ENCODE results near the gene IFFO2. TPM values are rescaled to one million over a fixed set of nuclear protein-coding genes. Genes with fewer than 3 reads are reported as not detected.

The IFFO2 gene
- total and polyA plus RNA-seq, 2 donors (not counting 3 experiments of a cell fraction or from before 2014, with no cell fraction given) = 31.1 to 31.3 TPM

GRCh38 chr1:18997508-18997907 is 41.0 kb upstream of the IFFO2 start:
- Histone ChIP-seq H4K20me1 (replicated peaks; ENCODE audit: control insufficient read depth, extremely low read depth, insufficient read depth, low read length) (no peaks in the 10 kb centered on the region), H3K36me3 (ENCODE audit: control insufficient read depth in 2 of 2, extremely low read depth in 1 of 2, insufficient read depth in 2 of 2, low read length in 2 of 2) (no peaks in the 10 kb centered on the region), H3K4me3 (replicated peaks in 1 of 3; ENCODE audit: insufficient read depth in 1 of 3, low read depth in 1 of 3, low read length in 3 of 3) (no peak overlapping the region), H3K27me3 (ENCODE audit: control insufficient read depth in 2 of 2, insufficient read depth in 2 of 2, low read length in 2 of 2) (peaks cover 2% of the 10 kb centered on the region in 2 experiments), H3K9ac (replicated peaks; ENCODE audit: extremely low read depth, insufficient read depth, low read length) (no peak overlapping the region), H3K4me1 (ENCODE audit: control insufficient read depth, extremely low read depth, insufficient read depth, low read length) (no peaks in the 10 kb centered on the region), H3K4me2 (ENCODE audit: insufficient read depth, low read length) (no peak overlapping the region), H3K9me3 (replicated peaks; ENCODE audit: control insufficient read depth, insufficient read depth, low read length) (no peaks in the 10 kb centered on the region), H2AFZ (ENCODE audit: low read depth, low read length) (no peak overlapping the region), H3K79me2 (ENCODE audit: control insufficient read depth, insufficient read depth, low read length) (no peaks in the 10 kb centered on the region), H3K27ac (ENCODE audit: insufficient read depth, low read depth, low read length) (no peak overlapping the region), H3K9me1 (replicated peaks; ENCODE audit: control insufficient read depth, extremely low read depth, insufficient read depth, low read length) (no peaks in the 10 kb centered on the region)
- FAIRE-seq (no peak), DNase-seq (ENCODE audit: low read depth, low spot score) (no peak)
- ChIA-PET POLR2A (no interaction called here), CTCF (no interaction called here)
- dilution Hi-C loops (cut with MboI; ENCODE audit: extremely low pct_ligation_motif_present, low sequenced_read_pairs) (no loop called here), intact Hi-C loops (cut with micrococcal nuclease) (no loop called here)
- BruUV-seq (replicated peaks) = no TSS peak
- no peak for TF ChIP-seq POLR2A (IDR thresholded peaks at IDR 0.05; ENCODE audit: low read depth, low read length)
- no peak for TF ChIP-seq POLR2AphosphoS5 (IDR thresholded peaks at IDR 0.05; ENCODE audit: insufficient read depth, low read depth, low read length)
- TF ChIP-seq GATA2 (IDR thresholded peaks at IDR 0.05; ENCODE audit: insufficient read depth, insufficient read length, low read depth, low read length) = no peak
- TF ChIP-seq JUN (IDR thresholded peaks at IDR 0.05; ENCODE audit: borderline replicate concordance, insufficient read depth, insufficient read length, low read depth) = no peak
- TF ChIP-seq MYC (IDR thresholded peaks at IDR 0.05; ENCODE audit: low read depth, low read length) = no peak
- TF ChIP-seq CTCF (IDR thresholded peaks at IDR 0.05; ENCODE audit: extremely low read depth in 1 of 2, insufficient read depth in 1 of 2, low read depth in 1 of 2, low read length in 2 of 2) = no peak
- TF ChIP-seq MAX (IDR thresholded peaks at IDR 0.05; ENCODE audit: insufficient read depth, insufficient read length) = no peak
- TF ChIP-seq EZH2 (IDR thresholded peaks at IDR 0.05; ENCODE audit: borderline replicate concordance, low read depth, low read length, severe bottlenecking) = no peak
- no peak for TF ChIP-seq FOS (IDR thresholded peaks at IDR 0.05; ENCODE audit: borderline replicate concordance, insufficient read depth, low read length)
